HG02798 (cell line): Measurements from ENCODE around the gene GPR107.

ENCODE experiments used
- ATAC-seq: cut with Tn5 transposase; IDR thresholded peaks from one replicate; pipeline ENCODE4 v1.9.1; 2021; ENCODE audit warnings: mild to moderate bottlenecking; ENCODE audit not compliant: unreplicated experiment, poor library complexity

Gene GPR107

GRCh38 chr9:130107234-130107861 is 53.6 kb downstream of the GPR107 start:
- no peak for ATAC-seq

GRCh38 chr9:130107955-130108354 is 54.2 kb downstream of the GPR107 start:
- no peak for ATAC-seq

GRCh38 chr9:130110166-130110565 is 56.5 kb downstream of the GPR107 start:
- no peak for ATAC-seq

- no peak for ATAC-seq
Observed at GRCh38 chr9:130110596-130111021, 56.9 kb downstream of the GPR107 start.

- no peak for ATAC-seq
Observed at GRCh38 chr9:130111786-130112537, 58.3 kb downstream of the GPR107 start.

- ATAC-seq, result no peak
Observed at GRCh38 chr9:130112538-130113151, 58.9 kb downstream of the GPR107 start.

GRCh38 chr9:130114741-130115140 is 61.0 kb downstream of the GPR107 start:
- ATAC-seq, result no peak

GRCh38 chr9:130116346-130116745 is 62.6 kb downstream of the GPR107 start:
- no peak for ATAC-seq

- no peak for ATAC-seq
Observed at GRCh38 chr9:130117376-130117775, 63.7 kb downstream of the GPR107 start.

- no peak for ATAC-seq
Observed at GRCh38 chr9:130117816-130118632, 64.3 kb downstream of the GPR107 start.

GRCh38 chr9:130118841-130119518 is 65.3 kb downstream of the GPR107 start:
- no peak for ATAC-seq

GRCh38 chr9:130119519-130120298 is 66.0 kb downstream of the GPR107 start:
- ATAC-seq, result no peak

- no peak for ATAC-seq
Observed at GRCh38 chr9:130120299-130120587, 66.5 kb downstream of the GPR107 start.

GRCh38 chr9:130120832-130121231 is 67.1 kb downstream of the GPR107 start:
- no peak for ATAC-seq

- no peak for ATAC-seq
Observed at GRCh38 chr9:130122456-130122855, 68.8 kb downstream of the GPR107 start.

- ATAC-seq, result no peak
Observed at GRCh38 chr9:130124085-130124860, 70.6 kb downstream of the GPR107 start.

- no peak for ATAC-seq
Observed at GRCh38 chr9:130126721-130127433, 73.2 kb downstream of the GPR107 start.

- ATAC-seq, result peak; percentile 58
Observed at GRCh38 chr9:130128251-130128650, 74.5 kb downstream of the GPR107 start.
